GM19438 (cell line): ENCODE data around the gene MTRF1L.
"Not testable (repeated sequence)": the region's sequence is repeated elsewhere in the genome, so short reads cannot be mapped to it uniquely, and the experiment has no call there.

ENCODE experiments used
- ATAC-seq: cut with Tn5 transposase; IDR thresholded peaks from one replicate; pipeline ENCODE4 v1.9.1; 2021; ENCODE audit warnings: low read depth; ENCODE audit not compliant: unreplicated experiment

MTRF1L gene

DNA sequence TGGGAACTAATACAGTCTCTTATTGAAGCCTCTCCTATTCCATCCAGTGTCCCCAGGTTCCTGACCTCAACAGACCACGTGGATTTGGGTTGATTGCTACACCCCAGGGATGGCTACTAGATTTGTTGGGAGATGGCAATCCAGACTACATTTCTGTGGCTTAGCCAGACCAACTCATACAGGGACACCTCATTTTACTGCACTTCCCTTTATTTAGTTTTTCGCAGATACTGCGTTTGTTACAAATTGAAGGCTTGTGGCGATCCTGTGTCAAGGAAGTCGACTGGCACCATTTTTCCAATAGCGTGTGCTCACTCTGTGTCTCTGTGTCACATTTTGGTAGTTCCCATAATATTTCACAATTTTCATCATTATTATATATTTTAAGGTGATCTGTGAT lies 10.3 kb upstream of the MTRF1L start:
- ATAC-seq: no peak

DNA sequence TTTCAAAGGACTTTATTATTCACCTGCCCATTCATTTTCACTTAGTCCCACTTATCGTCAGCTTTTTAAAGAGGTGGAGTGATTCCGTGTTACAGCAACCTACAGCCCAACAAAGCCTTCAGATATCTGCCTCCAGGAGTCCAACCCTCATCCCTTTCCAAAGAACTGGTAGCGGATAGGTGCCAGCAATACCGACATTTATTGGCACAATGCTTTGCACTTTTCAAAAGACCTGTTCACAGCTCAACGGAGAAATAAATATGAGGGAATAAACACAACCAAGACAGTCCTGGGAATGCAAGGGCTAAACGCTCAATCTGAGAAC lies 819 bp upstream of the MTRF1L start:
- ATAC-seq: peak; percentile 6

DNA sequence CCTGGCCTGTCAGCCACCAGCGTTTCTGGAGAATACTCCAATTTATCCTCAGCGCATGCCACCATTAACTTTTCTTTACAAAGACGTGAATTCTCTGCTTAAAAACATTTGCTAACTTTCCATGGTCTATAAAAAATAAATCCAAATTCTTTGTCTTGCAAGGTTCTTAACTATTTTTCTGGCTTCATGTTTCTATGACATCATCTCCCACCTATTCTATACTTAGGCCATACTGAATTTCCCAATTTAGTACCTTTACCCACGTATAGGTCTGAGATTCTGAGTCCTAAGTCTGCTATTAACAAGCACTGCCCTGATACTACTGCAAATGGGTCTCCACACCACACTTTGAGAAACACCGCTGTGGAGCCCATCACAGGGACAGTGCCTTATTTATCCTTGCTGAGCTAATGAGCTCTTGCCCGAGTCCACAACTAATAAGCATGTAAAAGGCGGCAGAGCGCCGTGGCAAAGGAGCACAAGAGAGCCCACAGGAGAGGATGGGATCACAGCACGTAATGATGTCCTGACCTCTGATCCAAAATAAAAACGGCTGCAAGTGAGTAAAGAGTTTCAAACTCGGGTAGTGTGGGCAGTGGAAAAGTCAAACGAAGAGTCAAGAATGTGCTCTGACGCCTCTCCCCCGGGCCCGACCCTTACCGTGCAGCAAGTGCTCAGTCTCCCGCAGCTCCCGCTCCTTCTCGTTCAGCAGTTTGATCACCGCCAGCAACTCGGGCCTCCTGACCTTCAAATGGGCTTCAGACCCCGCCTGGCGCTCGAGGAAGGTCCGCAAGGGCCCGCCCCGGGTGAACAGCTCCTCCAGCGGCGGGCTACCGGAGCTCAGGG lies 519 bp downstream of the MTRF1L start:
- ATAC-seq: peak; percentile 32

DNA sequence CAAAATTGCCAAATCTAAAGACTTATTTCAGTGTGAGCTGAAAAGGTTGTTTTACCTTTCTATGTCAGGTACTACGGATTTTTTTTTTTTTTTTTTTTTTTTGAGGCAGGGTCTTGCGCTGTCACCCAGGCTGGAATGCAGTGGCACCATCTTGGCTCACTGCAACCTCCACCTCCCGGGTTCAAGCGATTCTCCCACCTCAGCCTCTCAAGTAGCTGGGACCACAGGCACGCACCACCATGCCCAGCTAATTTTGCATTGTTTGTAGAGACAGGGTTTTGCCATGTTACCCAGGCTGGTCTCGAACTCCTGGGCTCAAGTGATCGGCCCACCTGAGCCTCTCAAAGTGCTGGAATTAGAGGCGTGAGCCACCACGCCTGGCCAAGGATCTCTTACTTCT lies 1.7 kb downstream of the MTRF1L start:
- ATAC-seq: not testable (repeated sequence)

DNA sequence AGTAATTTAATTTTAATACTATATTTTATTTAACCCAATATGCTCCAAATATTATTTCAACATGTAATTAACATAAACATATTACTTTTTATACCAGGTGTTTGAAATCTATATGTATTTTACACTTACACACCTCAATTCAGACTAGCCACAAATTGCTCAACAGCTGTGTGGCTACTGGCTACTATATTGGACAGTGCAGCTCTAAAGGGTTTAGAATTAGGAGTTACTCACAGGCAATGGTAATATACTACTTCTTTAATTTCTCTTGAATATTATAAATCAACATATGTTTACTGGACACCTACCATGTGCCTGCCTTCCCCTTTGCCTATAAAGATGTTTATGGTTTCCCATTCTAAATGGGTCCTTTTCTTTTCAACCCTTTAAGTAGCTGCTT lies 2.3 kb downstream of the MTRF1L start:
- ATAC-seq: no peak

DNA sequence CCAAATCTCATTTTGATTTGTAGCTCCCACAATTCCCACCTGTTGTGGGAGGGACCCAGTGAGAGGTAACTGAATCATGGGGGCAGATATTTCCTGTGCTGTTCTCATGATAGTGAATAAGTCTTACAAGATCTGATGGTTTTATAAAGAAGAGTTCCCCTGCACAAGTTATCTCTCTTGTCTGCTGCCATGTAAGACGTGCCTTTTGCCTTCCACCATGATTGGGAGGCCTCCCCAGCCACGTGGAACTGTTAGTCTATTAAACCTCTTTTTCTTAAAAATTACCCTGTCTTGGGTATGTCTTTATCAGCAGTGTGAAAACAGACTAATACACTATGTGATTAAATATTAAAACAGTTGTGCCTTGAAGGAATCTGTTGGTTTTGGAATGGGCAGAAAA lies 3.0 kb downstream of the MTRF1L start:
- not testable (repeated sequence) for ATAC-seq

DNA sequence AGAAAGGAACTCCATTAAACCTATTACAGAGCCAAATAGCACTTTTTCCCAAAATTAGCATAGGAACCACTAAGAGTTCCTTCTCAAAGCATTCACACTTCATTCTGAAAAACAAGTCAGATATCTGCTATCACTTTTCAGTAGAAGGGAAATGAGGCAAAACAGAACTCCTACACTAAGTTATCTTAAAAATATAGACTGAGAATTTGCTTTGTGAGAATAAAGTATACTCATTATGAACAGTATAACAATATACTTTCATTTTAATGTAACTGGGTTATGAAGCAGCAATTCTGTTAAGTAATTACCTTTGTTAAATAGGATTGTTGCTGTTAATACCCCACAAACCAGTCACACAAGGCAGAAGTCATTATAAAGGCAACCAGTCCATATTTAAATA lies 8.7 kb downstream of the MTRF1L start:
- no peak for ATAC-seq

DNA sequence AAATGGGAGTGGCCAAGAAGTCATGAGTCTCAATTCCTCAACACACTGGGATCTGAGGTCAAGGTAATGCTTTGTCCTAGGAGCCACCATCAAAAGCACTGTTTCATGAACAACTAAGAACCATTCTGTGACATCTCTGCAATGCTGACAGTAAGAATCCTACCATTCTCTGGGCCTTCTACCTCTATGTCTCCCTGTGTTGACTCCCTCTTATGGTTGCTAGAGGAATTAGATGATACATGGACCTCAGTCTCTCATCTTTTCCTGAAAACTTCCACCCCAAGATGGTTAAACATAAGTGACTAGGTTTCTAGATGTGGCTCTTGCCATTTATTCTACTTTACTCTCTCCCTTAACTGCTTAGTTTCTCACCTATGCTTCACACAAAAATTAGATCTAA lies 9.1 kb downstream of the MTRF1L start:
- ATAC-seq: no peak

DNA sequence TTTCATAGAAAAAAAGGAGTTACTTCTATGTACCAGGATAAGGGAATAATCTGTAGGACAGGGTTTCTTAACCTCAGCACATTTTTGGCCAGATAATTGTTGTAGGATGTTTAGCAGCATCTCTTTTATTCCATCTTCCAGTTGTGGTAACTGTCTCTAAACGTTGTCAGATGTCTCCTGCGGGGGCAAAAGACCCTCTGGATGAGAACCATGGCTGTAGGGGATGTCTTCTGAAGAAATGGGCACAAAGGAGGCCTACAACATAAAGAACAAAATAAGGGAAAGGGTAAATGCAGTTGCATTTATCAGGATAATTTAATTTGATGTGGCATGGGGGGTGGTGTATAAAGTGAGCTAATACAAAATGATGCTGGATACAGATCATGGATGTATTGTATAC lies 15.5 kb downstream of the MTRF1L start:
- ATAC-seq: no peak

DNA sequence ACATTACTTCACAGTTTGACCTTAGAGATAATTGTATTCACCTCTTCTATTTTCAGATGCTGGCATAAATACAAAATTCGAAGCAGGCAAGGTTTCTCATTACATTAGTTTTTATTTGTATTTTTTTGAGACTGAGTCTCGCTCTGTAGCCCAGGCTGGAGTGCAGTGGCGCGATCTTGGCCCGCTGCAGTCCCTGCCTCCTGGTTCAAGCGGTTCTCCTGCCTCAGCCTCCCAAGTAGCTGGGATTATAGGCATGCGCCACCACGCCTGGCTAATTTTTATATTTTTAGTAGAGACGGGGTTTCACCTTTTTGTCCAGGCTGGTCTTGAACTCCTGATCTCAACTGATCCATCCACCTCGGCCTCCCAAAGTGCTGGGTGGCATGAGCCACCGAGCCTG lies 17.2 kb downstream of the MTRF1L start:
- not testable (repeated sequence) for ATAC-seq

DNA sequence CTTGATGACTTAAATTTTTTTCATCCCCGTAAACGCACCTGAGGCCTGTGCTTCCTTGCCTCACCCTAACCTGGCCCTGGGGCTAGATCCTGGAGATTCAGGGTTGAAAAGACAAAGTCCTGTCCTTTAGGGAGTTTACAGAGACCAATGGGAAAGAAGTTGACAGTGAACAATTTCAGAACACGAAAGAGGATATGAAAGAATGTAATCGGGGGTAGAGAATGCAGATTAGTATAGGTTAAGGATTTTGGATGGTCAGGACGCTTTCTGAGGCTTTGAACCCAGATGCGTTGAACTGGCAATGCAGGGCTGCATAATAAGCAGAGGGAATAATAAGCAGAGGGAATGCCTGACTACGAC lies 18.0 kb downstream of the MTRF1L start:
- peak; percentile 32 for ATAC-seq

DNA sequence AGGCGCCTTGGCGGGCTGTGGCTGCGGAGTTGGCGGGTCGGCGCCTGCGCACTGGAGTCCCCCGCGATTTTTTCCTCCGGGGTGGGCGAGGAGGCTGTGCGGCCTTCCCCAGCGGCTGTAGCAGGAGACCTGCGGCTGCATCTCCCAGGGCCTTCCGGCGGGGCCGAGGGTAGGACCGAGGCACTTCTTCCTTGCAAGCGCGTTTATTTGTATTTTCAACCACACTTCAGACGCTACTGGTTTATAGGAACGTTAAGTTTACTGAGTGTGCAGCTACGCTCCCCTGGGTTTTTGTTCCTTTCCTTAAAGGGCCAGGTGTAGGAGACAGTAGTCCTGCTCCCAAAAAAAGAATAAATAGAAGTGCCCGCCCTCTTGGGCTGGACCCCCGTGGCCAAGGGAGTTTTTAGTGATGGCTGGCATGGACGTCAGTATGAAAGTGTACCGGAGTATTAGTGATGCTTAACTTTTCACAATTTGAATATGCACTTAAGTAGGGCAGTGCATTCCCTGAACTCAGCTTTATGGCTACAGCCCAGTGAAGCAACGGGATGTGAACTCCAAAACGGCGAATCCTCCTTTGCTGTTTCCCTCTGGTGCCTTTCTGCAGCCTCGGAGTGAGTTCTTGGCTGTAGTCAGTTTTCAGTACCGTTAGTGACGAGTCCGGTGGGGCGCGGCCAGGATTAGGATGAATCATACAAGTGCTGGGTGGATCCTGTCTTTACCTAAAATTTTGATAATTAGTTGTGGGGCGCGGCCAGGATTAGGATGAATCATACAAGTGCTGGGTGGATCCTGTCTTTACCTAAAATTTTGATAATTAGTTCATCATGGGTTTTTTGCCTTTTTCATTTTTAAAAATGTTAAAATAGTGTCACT lies 18.6 kb downstream of the MTRF1L start:
- ATAC-seq: peak; percentile 17

DNA sequence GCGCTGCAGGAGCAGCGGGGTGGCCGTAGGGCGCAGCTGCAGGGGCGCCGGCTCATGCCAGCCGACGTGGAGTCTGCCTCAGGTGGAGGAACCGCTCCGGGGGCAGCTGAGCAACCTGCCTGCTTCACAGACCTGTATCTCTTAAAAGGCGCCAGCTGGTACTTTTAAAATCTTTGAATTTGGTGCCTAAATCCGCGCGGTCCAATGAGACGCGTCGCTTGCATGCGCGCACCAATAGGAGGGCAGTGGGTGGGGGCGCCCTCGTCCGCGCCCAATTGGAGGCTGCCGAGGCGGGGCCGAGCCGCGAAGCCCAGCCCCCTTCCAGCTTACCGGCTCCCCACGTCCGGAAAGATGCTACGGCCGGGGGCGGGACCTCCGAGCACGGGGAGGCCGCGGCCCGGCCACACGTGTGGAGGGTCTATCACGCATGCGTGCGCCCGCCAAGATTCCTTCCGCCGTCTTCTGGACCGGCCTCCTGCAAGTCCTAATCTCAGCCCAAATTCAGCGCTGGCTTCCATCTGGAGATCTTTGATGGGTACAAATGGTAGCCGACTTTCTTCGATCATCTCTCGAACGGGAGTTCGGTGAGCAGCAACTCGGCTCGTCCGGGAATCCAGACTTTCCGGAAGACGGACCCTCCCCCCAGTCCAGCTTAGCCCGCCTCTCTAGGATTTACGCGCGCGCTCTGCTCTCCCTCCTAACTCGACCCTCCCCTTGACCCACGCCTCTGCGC lies 19.4 kb downstream of the MTRF1L start, which contains the start of gene FBXO5:
Gene FBXO5 (minus strand): TSS at position 138 of the 733 bp plus-strand sequence. CDS start 82 bp downstream, at position 56.
- ATAC-seq: peak; percentile 73

DNA sequence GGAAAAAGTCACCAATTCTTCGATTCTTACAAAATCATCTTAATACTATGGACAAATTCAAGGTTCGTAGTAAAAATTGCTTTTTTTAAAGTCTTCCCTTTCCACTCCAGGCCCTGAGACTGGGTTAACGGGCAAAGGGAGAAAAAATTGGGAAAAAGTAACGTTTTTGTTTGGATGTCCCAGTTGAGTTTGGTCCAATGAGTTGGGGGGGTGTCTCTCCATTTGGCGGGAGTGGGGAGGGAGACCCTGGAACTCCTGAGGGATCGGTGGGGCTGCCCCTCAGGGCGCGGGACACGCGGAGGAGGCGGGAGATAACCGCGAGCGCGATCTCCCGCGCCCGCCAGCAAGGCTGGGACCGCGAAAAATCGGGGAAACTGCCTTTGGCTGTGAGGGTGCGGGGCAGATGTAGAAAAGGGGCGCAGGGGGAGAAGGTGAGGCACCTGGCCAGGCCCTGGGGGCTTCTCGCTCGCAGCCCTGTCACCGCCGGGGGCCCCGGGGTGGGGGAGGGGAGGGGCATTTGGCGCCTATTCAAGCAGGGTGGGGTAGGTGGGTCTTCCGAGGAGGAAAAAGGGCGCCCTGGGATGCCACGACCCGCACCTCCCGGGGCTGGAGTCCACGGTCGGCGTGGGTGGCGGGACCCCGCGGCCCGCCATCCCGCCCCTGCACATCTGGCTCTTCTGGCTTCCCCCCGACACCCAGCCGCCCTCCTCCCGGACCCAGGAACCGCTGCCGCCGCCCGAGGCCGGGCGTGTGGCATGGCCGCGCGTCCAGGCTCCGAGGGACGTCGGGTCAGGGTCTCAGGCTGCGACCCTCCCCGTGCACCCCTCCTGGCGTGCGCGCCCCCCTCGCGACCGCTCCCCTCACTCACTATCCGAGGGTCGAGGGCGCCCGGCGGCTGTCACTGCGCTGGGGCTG lies 20.3 kb downstream of the MTRF1L start:
- ATAC-seq: peak; percentile 0

DNA sequence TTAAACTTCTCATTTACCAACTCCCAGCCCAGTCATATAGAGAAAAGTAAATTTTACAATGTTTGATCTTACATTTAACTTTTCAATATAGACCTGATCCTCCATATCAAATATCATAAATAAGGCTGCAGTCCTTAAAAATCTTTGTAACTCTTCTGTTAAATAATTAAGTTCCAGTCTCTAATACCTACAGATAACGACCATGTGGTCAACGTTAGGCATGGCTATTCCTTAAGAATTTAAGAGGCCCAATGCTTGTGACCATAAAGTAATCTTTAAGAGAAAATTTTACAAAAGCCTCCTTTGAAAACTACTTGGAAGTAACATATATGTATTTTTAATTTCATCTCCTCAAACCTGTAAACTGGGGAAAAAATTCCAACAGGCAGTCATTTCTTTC lies 21.3 kb downstream of the MTRF1L start:
- no peak for ATAC-seq

DNA sequence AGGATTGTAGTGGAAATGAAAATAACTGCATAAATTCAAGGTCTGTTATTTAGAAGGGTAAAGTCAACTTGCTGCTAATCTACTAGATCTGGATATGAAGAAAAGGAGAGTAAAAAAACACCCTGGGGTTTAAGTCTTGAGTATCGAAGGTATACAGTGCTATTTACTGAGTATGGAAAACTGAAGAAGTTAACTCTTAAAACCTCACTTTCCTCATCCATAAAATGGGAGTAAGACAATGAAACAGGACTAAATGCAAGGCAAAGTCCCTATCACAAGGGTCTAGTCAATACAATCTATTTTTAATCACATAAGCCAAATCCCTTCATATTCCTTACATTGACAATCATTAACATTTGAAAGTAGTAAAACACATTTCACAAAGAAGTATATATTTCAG lies 21.9 kb downstream of the MTRF1L start:
- ATAC-seq: no peak

DNA sequence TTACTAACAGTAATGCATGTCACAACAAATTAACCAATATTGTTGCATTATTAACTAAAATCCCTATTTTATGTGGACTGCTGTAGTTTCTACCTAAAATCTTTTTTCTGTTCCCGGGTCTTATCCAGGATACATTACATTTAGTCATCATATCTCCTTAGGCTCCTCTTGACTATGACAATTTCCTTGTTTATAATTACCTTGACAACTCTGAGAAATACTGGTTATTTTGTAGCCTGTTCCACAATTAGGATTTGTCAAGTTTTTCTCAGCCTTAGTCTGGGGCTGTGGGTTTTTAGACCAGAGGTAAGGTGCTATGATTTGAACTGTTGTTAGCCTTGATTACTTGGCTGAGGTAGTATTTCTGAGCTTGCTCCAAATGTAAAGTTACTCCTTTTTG lies 23.4 kb downstream of the MTRF1L start:
- no peak for ATAC-seq

DNA sequence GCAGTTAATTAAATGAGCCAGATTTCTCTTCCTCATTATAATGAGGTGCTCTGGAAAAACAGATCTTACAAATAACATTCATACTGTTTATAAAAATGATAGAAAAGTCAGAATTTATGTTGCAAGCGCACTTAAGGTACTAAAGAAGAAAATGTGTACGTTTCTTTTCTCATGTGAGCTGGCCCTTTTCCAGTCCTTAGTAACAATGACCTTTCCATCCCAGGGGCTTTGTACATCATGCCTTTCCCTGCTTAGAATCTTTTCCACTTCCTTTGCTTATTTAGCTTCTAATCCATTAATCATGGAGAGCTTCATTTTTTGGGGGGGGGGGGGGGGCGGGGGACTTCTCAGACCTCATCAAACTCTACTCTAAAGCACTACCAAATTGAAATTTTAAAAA lies 24.5 kb downstream of the MTRF1L start:
- no peak for ATAC-seq

DNA sequence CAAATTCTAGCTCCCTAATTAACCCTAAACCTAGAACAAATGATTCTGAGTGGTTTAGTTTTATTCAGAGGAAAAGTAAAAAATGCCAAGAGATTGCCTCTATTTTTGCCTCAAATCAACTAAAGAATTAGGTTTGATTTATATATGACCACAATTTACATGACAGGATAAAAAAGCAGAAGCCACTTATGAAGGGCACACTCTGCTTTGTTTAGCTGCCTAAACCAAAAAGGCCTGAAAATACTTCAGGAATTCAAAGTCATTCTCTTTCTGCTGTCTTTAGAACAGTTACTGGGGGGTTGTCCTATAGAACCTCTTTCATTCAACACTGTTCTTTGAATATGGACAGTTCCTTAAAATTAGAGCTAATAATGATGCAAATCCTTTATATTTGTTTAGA lies 25.0 kb downstream of the MTRF1L start:
- ATAC-seq: no peak

DNA sequence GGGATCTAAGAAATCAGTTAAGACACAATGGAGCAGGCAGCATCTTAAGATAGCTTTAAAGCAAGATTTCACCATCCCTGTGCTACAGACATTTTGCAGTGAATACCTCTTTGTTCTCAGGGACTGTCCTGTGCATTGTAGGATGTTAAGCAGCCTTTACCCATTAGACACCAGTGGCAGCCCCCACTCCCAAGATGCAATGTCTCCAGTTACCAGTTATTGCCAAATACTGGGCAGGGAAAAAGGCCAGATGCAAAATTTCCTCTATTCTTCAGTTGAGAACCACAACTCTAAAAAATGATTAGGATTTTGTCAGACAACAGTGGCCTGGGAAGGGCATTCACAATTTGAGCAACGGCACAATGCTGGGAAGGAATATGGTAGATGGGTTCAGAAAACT lies 25.8 kb downstream of the MTRF1L start:
- no peak for ATAC-seq
